Muscle layer of colon (tissue), 2 donors: ENCODE results near the gene KRTDAP.

Experiments
- H3K27ac ChIP-seq: one replicate; pipeline ENCODE4 v1.7.0; 2013; ENCODE audit warnings: low read depth, mild to moderate bottlenecking, low read length, moderate library complexity
- H3K27me3 ChIP-seq, 2 donors: one replicate each; pipeline ENCODE4 v1.7.0; 2013; ENCODE audit warnings: low read length in 2 of 2, mild to moderate bottlenecking in 2 of 2; ENCODE audit not compliant: insufficient read depth in 2 of 2, control insufficient read depth in 1 of 2
- H3K36me3 ChIP-seq: one replicate; pipeline ENCODE4 v1.7.0; 2013; ENCODE audit warnings: mild to moderate bottlenecking, low read length; ENCODE audit not compliant: insufficient read depth
- H3K4me1 ChIP-seq: one replicate; pipeline ENCODE4 v1.7.0; 2013; ENCODE audit warnings: mild to moderate bottlenecking, low read length; ENCODE audit not compliant: insufficient read depth
- H3K4me3 ChIP-seq, 2 donors: one replicate each; pipeline ENCODE4 v1.7.0; 2013; ENCODE audit warnings: low read length in 2 of 2, low read depth in 1 of 2, mild to moderate bottlenecking in 1 of 2, moderate library complexity in 1 of 2
- H3K9ac ChIP-seq: one replicate; pipeline ENCODE4 v1.7.0; 2013; ENCODE audit warnings: low read length
- H3K9me3 ChIP-seq: one replicate; pipeline ENCODE4 v1.7.0; 2013; ENCODE audit warnings: mild to moderate bottlenecking, low read length
- donor health status: abdominal sarcoma.
- donor health status: Adenocarcinoma of cecum.

KRTDAP gene

GRCh38 chr19:35461060-35461459 lies 29.2 kb downstream of the KRTDAP start:
- H3K27ac ChIP-seq: no peak overlapping the region
- no peak overlapping the region for H3K4me3 ChIP-seq
- no peaks in the 10 kb centered on the region for H3K9me3 ChIP-seq
- no peaks in the 10 kb centered on the region for H3K36me3 ChIP-seq
- no peaks in the 10 kb centered on the region for H3K27me3 ChIP-seq
- H3K9ac ChIP-seq: no peak overlapping the region
- H3K4me1 ChIP-seq: peaks cover 4% of the 10 kb centered on the region

- Histone ChIP-seq H3K4me3 (no peak overlapping the region), H3K9ac (no peak overlapping the region), H3K27ac (no peak overlapping the region), H3K4me1 (peaks cover 4% of the 10 kb centered on the region), H3K36me3 (no peaks in the 10 kb centered on the region), H3K27me3 (no peaks in the 10 kb centered on the region), H3K9me3 (no peaks in the 10 kb centered on the region)
Observed at GRCh38 chr19:35460608-35461007, 29.7 kb downstream of the KRTDAP start.

GRCh38 chr19:35459414-35460082 lies 30.7 kb downstream of the KRTDAP start:
- Histone ChIP-seq H3K4me3 (no peak overlapping the region), H3K27me3 (no peaks in the 10 kb centered on the region), H3K36me3 (no peaks in the 10 kb centered on the region), H3K9ac (no peak overlapping the region), H3K4me1 (peaks cover 4% of the 10 kb centered on the region), H3K9me3 (no peaks in the 10 kb centered on the region), H3K27ac (no peak overlapping the region)

GRCh38 chr19:35458731-35459391 lies 31.4 kb downstream of the KRTDAP start:
- no peaks in the 10 kb centered on the region for H3K9me3 ChIP-seq
- H3K4me3 ChIP-seq: no peak overlapping the region
- H3K27me3 ChIP-seq: no peaks in the 10 kb centered on the region
- H3K36me3 ChIP-seq: no peaks in the 10 kb centered on the region
- no peak overlapping the region for H3K9ac ChIP-seq
- H3K4me1 ChIP-seq: peaks cover 4% of the 10 kb centered on the region
- no peak overlapping the region for H3K27ac ChIP-seq

- no peaks in the 10 kb centered on the region for H3K9me3 ChIP-seq
- H3K36me3 ChIP-seq: no peaks in the 10 kb centered on the region
- no peak overlapping the region for H3K9ac ChIP-seq
- no peak overlapping the region for H3K27ac ChIP-seq
- H3K4me1 ChIP-seq: peaks cover 4% of the 10 kb centered on the region
- H3K27me3 ChIP-seq: no peaks in the 10 kb centered on the region
- no peak overlapping the region for H3K4me3 ChIP-seq
Observed at GRCh38 chr19:35458192-35458591, 32.1 kb downstream of the KRTDAP start.

- H3K4me3 ChIP-seq: no peak overlapping the region
- no peak overlapping the region for H3K9ac ChIP-seq
- H3K27me3 ChIP-seq: no peaks in the 10 kb centered on the region
- no peak overlapping the region for H3K27ac ChIP-seq
- no peaks in the 10 kb centered on the region for H3K9me3 ChIP-seq
- H3K36me3 ChIP-seq: no peaks in the 10 kb centered on the region
- H3K4me1 ChIP-seq: peaks cover 4% of the 10 kb centered on the region
Observed at GRCh38 chr19:35457173-35457572, 33.1 kb downstream of the KRTDAP start.

- Histone ChIP-seq H3K9me3 (no peaks in the 10 kb centered on the region), H3K4me1 (peaks cover 4% of the 10 kb centered on the region), H3K4me3 (no peak overlapping the region), H3K27me3 (no peaks in the 10 kb centered on the region), H3K9ac (no peak overlapping the region), H3K27ac (no peak overlapping the region), H3K36me3 (no peaks in the 10 kb centered on the region)
Observed at GRCh38 chr19:35455616-35456201, 34.6 kb downstream of the KRTDAP start.

GRCh38 chr19:35454663-35455062 lies 35.6 kb downstream of the KRTDAP start:
- H3K27me3 ChIP-seq: peaks cover 0 to 7% of the 10 kb centered on the region in 2 donors
- H3K9ac ChIP-seq: no peak overlapping the region
- no peak overlapping the region for H3K4me3 ChIP-seq
- no peak overlapping the region for H3K27ac ChIP-seq
- no peaks in the 10 kb centered on the region for H3K36me3 ChIP-seq
- no peaks in the 10 kb centered on the region for H3K4me1 ChIP-seq
- H3K9me3 ChIP-seq: no peaks in the 10 kb centered on the region

- Histone ChIP-seq H3K9me3 (no peaks in the 10 kb centered on the region), H3K4me3 (no peak overlapping the region), H3K36me3 (no peaks in the 10 kb centered on the region), H3K27ac (no peak overlapping the region), H3K9ac (no peak overlapping the region), H3K4me1 (no peaks in the 10 kb centered on the region), H3K27me3 (peaks cover 0 to 10% of the 10 kb centered on the region in 2 donors)
Observed at GRCh38 chr19:35451338-35452096, 38.7 kb downstream of the KRTDAP start.

GRCh38 chr19:35449359-35450043 lies 40.8 kb downstream of the KRTDAP start:
- Histone ChIP-seq H3K27ac (no peak overlapping the region), H3K4me1 (no peaks in the 10 kb centered on the region), H3K9ac (no peak overlapping the region), H3K27me3 (peaks cover 0 to 10% of the 10 kb centered on the region in 2 donors), H3K4me3 (no peak overlapping the region), H3K9me3 (no peaks in the 10 kb centered on the region), H3K36me3 (no peaks in the 10 kb centered on the region)
